Measurements from ENCODE around the gene FOXO1.
"Not testable (repeated sequence)": the region's sequence is repeated elsewhere in the genome, so short reads cannot be mapped to it uniquely, and the experiment has no call there.

The FOXO1 gene

GRCh38 chr13:40664100-40664349 lies 2.4 kb downstream of the FOXO1 start:
- Histone ChIP-seq H3K27ac (ENCODE audit: low read depth, low read length) (peak overlapping the region; percentile 88), H3K4me3 (ENCODE audit: low read length) (peak overlapping the region; percentile 92), H3K4me1 (ENCODE audit: control insufficient read depth, insufficient read depth, low read length) (peaks cover 17% of the 10 kb centered on the region), H3K9ac (ENCODE audit: low read length) (peak overlapping the region; percentile 94)
- not testable (repeated sequence) for H3K27me3 ChIP-seq (ENCODE audit: control insufficient read depth, insufficient read depth, low read length); H3K36me3 ChIP-seq (ENCODE audit: control insufficient read depth, insufficient read depth, low read length)

- Histone ChIP-seq H3K36me3 (ENCODE audit: control insufficient read depth, insufficient read depth, low read length) (no peaks in the 10 kb centered on the region), H3K4me3 (ENCODE audit: low read length) (peak overlapping the region; percentile 41), H3K4me1 (ENCODE audit: control insufficient read depth, insufficient read depth, low read length) (peaks cover 24% of the 10 kb centered on the region), H3K27ac (ENCODE audit: low read depth, low read length) (peak overlapping the region; percentile 43), H3K27me3 (ENCODE audit: control insufficient read depth, insufficient read depth, low read length) (no peaks in the 10 kb centered on the region), H3K9ac (ENCODE audit: low read length) (no peak overlapping the region)
Measured at GRCh38 chr13:40662866-40663265, 3.6 kb downstream of the FOXO1 start.

- Histone ChIP-seq H3K9ac (ENCODE audit: low read length) (no peak overlapping the region), H3K4me3 (ENCODE audit: low read length) (no peak overlapping the region), H3K27ac (ENCODE audit: low read depth, low read length) (peak overlapping the region; percentile 43), H3K36me3 (ENCODE audit: control insufficient read depth, insufficient read depth, low read length) (no peaks in the 10 kb centered on the region), H3K27me3 (ENCODE audit: control insufficient read depth, insufficient read depth, low read length) (no peaks in the 10 kb centered on the region), H3K4me1 (ENCODE audit: control insufficient read depth, insufficient read depth, low read length) (peaks cover 28% of the 10 kb centered on the region)
Measured at GRCh38 chr13:40661875-40662665, 4.4 kb downstream of the FOXO1 start.

- Histone ChIP-seq H3K27me3 (ENCODE audit: control insufficient read depth, insufficient read depth, low read length) (no peaks in the 10 kb centered on the region), H3K4me3 (ENCODE audit: low read length) (no peak overlapping the region), H3K4me1 (ENCODE audit: control insufficient read depth, insufficient read depth, low read length) (peaks cover 30% of the 10 kb centered on the region), H3K27ac (ENCODE audit: low read depth, low read length) (no peak overlapping the region), H3K9ac (ENCODE audit: low read length) (no peak overlapping the region), H3K36me3 (ENCODE audit: control insufficient read depth, insufficient read depth, low read length) (no peaks in the 10 kb centered on the region)
Measured at GRCh38 chr13:40660692-40661091, 5.7 kb downstream of the FOXO1 start.

- H3K27ac ChIP-seq (ENCODE audit: low read depth, low read length): no peak overlapping the region
- no peak overlapping the region for H3K4me3 ChIP-seq (ENCODE audit: low read length)
- H3K36me3 ChIP-seq (ENCODE audit: control insufficient read depth, insufficient read depth, low read length): no peaks in the 10 kb centered on the region
- no peaks in the 10 kb centered on the region for H3K27me3 ChIP-seq (ENCODE audit: control insufficient read depth, insufficient read depth, low read length)
- H3K4me1 ChIP-seq (ENCODE audit: control insufficient read depth, insufficient read depth, low read length): peaks cover 30% of the 10 kb centered on the region
- H3K9ac ChIP-seq (ENCODE audit: low read length): no peak overlapping the region
Measured at GRCh38 chr13:40660141-40660664, 6.2 kb downstream of the FOXO1 start.

- H3K27ac ChIP-seq (ENCODE audit: low read depth, low read length): no peak overlapping the region
- peaks cover 28% of the 10 kb centered on the region for H3K4me1 ChIP-seq (ENCODE audit: control insufficient read depth, insufficient read depth, low read length)
- H3K9ac ChIP-seq (ENCODE audit: low read length): no peak overlapping the region
- no peaks in the 10 kb centered on the region for H3K36me3 ChIP-seq (ENCODE audit: control insufficient read depth, insufficient read depth, low read length)
- H3K4me3 ChIP-seq (ENCODE audit: low read length): no peak overlapping the region
- H3K27me3 ChIP-seq (ENCODE audit: control insufficient read depth, insufficient read depth, low read length): no peaks in the 10 kb centered on the region
Measured at GRCh38 chr13:40657951-40658350, 8.5 kb downstream of the FOXO1 start.

- H3K4me3 ChIP-seq (ENCODE audit: low read length): no peak overlapping the region
- no peak overlapping the region for H3K9ac ChIP-seq (ENCODE audit: low read length)
- no peak overlapping the region for H3K27ac ChIP-seq (ENCODE audit: low read depth, low read length)
- H3K36me3 ChIP-seq (ENCODE audit: control insufficient read depth, insufficient read depth, low read length): no peaks in the 10 kb centered on the region
- no peaks in the 10 kb centered on the region for H3K27me3 ChIP-seq (ENCODE audit: control insufficient read depth, insufficient read depth, low read length)
- peaks cover 26% of the 10 kb centered on the region for H3K4me1 ChIP-seq (ENCODE audit: control insufficient read depth, insufficient read depth, low read length)
Measured at GRCh38 chr13:40657307-40657706, 9.1 kb downstream of the FOXO1 start.

GRCh38 chr13:40656358-40656757 lies 10.1 kb downstream of the FOXO1 start:
- Histone ChIP-seq H3K9ac (ENCODE audit: low read length) (no peak overlapping the region), H3K36me3 (ENCODE audit: control insufficient read depth, insufficient read depth, low read length) (no peaks in the 10 kb centered on the region), H3K4me1 (ENCODE audit: control insufficient read depth, insufficient read depth, low read length) (peaks cover 26% of the 10 kb centered on the region), H3K4me3 (ENCODE audit: low read length) (no peak overlapping the region), H3K27me3 (ENCODE audit: control insufficient read depth, insufficient read depth, low read length) (no peaks in the 10 kb centered on the region), H3K27ac (ENCODE audit: low read depth, low read length) (no peak overlapping the region)

- Histone ChIP-seq H3K27me3 (ENCODE audit: control insufficient read depth, insufficient read depth, low read length) (no peaks in the 10 kb centered on the region), H3K4me3 (ENCODE audit: low read length) (no peak overlapping the region), H3K4me1 (ENCODE audit: control insufficient read depth, insufficient read depth, low read length) (peaks cover 21% of the 10 kb centered on the region), H3K27ac (ENCODE audit: low read depth, low read length) (no peak overlapping the region), H3K36me3 (ENCODE audit: control insufficient read depth, insufficient read depth, low read length) (no peaks in the 10 kb centered on the region), H3K9ac (ENCODE audit: low read length) (no peak overlapping the region)
Measured at GRCh38 chr13:40653527-40654318, 12.7 kb downstream of the FOXO1 start.

GRCh38 chr13:40652588-40652940 lies 13.9 kb downstream of the FOXO1 start:
- H3K9ac ChIP-seq (ENCODE audit: low read length): no peak overlapping the region
- no peaks in the 10 kb centered on the region for H3K36me3 ChIP-seq (ENCODE audit: control insufficient read depth, insufficient read depth, low read length)
- H3K4me1 ChIP-seq (ENCODE audit: control insufficient read depth, insufficient read depth, low read length): peaks cover 14% of the 10 kb centered on the region
- no peak overlapping the region for H3K27ac ChIP-seq (ENCODE audit: low read depth, low read length)
- no peak overlapping the region for H3K4me3 ChIP-seq (ENCODE audit: low read length)
- H3K27me3 ChIP-seq (ENCODE audit: control insufficient read depth, insufficient read depth, low read length): no peaks in the 10 kb centered on the region

- no peak overlapping the region for H3K4me3 ChIP-seq (ENCODE audit: low read length)
- H3K36me3 ChIP-seq (ENCODE audit: control insufficient read depth, insufficient read depth, low read length): no peaks in the 10 kb centered on the region
- no peaks in the 10 kb centered on the region for H3K27me3 ChIP-seq (ENCODE audit: control insufficient read depth, insufficient read depth, low read length)
- H3K4me1 ChIP-seq (ENCODE audit: control insufficient read depth, insufficient read depth, low read length): peaks cover 10% of the 10 kb centered on the region
- no peak overlapping the region for H3K27ac ChIP-seq (ENCODE audit: low read depth, low read length)
- H3K9ac ChIP-seq (ENCODE audit: low read length): no peak overlapping the region
Measured at GRCh38 chr13:40651866-40652587, 14.4 kb downstream of the FOXO1 start.

GRCh38 chr13:40648841-40649240 lies 17.6 kb downstream of the FOXO1 start:
- Histone ChIP-seq H3K27me3 (ENCODE audit: control insufficient read depth, insufficient read depth, low read length) (no peaks in the 10 kb centered on the region), H3K4me1 (ENCODE audit: control insufficient read depth, insufficient read depth, low read length) (peaks cover 6% of the 10 kb centered on the region), H3K4me3 (ENCODE audit: low read length) (no peak overlapping the region), H3K36me3 (ENCODE audit: control insufficient read depth, insufficient read depth, low read length) (no peaks in the 10 kb centered on the region), H3K9ac (ENCODE audit: low read length) (no peak overlapping the region), H3K27ac (ENCODE audit: low read depth, low read length) (no peak overlapping the region)

Data from rectal smooth muscle tissue (tissue), 1 donor.